ENCODE results near the gene DCAF6.
"Not testable (repeated sequence)": the region's sequence is repeated elsewhere in the genome, so short reads cannot be mapped to it uniquely, and the experiment has no call there.

The DCAF6 gene

DNA sequence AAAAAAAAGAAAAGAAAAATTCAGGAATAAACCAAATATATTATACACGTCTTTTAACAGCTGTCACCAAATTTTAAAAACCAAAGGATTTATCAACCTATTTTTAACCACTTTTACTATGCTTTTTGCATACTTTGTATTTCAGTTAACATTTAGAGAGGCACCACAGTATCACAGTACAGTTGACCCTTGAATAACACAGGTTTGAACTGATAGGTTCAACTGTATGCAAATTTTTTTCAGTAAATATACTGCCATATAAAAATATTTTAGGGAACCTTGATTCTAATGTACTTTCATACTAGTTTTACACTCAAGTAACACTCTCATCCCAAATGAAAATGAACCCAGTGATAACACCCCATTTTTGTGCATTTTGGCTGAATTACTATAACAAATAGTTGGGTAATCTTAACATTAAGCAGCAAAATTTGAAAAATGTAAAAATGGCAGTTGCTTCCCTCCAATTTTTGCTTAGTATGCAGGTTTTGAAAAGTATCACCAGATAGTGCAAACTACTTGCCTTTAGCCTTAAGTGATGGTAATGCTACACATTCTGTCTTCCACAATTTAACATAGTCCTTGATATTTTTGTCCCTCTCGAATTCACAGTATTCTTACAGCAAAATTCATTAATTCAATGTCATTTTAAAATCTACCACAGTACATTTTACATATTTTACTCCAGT, 11.8 kb upstream of the DCAF6 start:
- DNase-seq: no peak

DNA sequence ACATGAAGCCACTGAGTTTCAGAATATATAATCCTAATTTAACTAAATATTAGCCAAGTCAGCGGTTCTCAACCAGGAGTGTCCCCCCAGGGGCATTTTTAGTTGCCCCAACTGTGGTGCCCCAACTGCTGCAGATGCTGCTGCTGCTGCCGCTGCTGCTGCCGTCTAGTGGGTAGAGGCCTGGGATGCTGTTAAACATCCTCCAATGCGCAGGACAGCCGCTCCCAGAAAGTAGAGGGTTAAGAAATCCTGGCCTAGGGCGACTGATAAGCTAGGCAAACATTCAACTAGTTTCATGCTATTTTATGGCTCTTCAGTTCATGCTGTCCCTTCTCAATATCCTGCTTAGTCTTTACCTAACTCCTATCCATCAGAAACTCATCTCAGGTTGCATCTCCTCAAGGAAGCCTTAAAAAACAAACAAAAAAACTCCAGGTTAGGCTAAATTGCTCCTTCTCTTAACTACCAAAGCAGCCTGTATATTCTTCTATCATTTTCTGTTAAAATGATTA, 9.9 kb upstream of the DCAF6 start:
- DNase-seq: no peak

DNA sequence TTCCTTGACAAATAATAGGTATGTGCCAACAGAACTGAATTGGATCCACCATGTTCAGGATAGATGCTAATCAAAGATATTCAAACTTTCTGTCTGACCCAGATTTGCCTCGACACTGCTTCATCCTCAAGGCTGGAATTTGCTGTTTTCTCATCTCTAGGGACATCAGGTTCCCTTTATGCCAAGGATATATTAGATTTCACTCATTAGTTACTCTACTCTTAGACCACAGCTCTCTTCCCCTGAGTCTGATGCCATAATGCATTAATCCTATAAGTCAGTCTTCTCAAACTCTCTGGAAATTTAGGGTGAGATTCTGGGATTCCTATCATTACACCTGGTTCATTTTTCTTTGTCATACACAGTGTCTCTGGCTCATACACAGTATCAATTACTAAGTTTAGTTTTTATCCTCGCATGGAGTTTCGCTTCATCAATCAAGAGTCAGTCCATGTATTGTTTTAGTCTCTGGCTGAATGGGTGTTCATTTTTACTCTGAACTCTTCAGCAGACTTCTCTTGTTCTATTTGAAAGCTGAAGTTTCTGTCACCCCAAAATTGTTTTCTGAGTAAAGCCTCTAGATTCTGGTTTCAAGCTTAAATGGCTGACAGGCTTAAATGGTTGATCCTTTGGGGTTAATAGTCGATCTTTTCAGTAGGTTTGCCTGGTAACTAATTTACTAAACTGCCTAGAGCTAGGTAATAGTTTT, 9.3 kb upstream of the DCAF6 start:
- DNase-seq: no peak

DNA sequence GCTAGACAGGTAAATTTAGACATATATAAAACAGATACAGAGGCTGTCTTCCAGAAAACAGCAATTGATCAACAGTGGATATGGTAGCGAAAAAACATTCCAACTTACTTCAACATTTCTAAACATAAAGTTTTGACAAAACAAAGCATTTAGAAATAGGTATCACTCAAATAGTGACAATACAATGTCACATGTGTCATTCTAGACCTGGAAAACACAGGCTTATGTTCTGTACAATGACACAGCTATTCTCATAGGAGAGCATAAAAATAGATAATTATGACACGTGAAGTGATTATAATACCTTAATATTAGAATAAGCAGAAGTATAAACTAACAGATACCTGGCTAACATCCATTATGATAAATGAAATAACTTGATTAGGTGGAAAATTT, 8.0 kb upstream of the DCAF6 start:
- no peak for DNase-seq

DNA sequence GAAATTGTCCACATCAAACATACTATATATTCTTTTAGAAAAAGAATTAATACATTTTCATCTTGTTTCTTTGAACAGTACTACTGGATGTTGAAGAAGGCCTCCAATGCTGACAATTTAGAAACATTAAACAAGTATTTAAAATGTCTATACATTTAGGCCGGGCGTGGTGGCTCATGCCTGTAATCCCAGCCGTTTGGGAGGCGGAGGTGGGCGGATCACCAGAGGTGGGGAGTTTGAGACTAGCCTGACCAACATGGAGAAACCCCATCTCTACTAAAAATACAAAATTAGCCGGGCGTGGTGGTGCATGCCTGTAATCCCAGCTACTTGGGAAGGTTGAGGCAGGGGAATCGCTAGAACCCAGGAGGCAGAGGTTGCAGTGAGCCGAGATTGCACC, 7.6 kb upstream of the DCAF6 start:
- DNase-seq: not testable (repeated sequence)

DNA sequence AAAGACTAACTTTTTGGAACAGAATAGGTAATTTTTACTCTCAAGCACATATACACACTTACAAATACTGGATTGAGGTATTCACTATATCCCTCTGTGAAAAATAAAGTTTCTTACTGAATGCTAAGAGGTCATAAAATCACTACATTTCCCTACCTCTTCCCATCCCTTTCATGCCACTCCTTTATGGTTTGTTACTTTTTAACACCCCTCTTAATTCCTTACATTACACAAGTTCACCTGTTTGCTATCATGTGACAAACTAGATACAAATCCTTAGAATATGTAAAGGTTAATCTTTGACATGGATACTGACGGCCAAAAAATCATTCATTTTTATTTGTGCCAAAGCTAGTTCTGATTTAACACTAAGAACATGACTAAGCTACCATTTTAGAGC, 6.8 kb upstream of the DCAF6 start:
- no peak for DNase-seq

DNA sequence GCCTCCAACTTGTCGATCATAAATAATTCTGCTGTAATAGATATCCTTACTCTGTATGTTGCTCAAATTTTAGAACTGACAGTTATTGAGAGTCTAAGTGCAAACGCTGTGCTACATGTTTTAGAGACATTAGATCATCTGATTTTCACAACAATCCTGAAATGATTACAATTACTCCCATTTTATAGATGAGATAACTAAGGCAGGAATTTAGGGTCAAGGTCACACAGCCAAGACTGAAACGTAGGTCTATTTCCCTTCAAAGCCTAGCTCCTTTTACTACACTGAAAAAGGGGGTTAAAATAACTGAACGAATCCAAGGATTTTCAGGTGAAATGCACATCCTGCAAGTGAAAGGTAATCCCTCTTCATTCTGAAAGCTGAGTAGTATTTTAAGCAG, 2.7 kb upstream of the DCAF6 start:
- DNase-seq: no peak

DNA sequence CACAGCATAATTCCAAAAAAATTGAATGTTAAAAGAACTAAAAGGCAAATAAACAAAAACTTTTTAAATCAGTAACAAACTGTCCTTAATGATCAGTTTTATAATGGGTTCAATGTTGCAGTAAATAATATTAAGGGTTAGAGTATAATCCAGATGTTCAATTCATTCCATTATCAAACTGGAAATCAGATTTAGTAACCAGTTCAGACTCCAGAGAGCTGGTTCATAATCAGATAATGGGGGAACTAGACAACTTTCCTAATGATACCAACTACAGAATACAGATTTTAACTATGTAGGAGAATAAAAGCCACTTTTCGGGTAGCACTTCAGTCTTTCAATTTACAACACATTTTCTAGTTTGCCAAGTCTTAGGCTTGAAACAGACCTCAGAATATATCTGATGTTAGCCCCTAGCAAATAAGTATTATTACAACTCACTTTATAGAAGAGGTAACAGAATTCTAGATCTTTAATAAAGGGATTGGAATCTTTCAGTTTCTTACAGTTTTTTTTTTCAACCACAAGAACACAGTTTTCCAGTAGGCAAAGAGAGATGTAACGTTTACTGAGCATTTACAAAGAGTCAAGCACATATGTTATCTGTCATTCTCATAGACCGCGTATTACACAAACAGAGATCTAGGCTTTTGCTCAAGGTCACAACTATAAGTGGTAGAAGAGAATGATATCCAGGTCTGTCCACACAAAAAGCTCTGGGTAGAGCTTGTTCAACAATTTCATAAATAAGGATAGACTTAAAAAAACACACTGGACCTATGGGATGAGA, 1.9 kb upstream of the DCAF6 start:
- DNase-seq: no peak

DNA sequence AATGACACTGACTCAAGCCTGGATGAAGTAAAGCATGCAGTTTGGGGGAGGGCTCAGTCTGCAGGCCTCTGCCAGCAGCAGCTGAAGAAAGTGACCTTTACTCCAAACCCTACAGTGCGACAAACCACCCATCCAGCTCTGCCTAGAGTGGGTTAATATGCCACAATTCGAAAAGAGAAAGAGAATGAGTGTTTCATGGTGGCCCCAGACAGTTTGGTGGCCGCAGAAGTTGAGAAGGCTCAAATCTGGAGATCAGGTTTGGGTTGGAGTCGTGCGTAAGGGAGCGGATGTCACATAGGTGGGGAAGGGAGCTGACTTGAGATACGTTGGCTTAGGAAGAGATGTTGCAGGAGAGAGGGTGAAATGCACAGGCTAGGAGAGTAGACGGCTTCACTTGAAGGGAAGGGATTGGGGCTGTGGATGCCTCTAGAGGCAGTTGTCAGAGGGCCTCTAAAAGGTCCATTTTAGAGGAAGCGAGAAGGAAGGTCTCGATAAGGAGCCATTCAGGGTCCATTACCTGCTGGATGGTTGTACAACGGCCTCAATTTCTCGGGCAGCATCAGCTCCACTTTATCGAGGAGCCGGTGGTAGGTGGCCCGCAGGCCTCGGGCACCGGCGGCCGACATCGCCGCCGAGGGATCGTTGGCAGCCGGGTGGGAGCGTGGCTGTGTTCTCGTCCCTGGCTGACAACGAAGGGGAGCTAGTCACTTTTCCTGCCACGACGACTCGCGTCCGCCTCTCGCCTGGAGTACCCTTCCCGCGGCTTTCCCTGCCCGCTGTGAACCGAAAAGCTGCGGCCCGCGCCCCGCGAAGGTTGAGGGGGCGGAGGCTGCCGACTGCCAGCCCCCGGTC, 1.0 kb upstream of the DCAF6 start:
- peak; percentile 9 for DNase-seq

DNA sequence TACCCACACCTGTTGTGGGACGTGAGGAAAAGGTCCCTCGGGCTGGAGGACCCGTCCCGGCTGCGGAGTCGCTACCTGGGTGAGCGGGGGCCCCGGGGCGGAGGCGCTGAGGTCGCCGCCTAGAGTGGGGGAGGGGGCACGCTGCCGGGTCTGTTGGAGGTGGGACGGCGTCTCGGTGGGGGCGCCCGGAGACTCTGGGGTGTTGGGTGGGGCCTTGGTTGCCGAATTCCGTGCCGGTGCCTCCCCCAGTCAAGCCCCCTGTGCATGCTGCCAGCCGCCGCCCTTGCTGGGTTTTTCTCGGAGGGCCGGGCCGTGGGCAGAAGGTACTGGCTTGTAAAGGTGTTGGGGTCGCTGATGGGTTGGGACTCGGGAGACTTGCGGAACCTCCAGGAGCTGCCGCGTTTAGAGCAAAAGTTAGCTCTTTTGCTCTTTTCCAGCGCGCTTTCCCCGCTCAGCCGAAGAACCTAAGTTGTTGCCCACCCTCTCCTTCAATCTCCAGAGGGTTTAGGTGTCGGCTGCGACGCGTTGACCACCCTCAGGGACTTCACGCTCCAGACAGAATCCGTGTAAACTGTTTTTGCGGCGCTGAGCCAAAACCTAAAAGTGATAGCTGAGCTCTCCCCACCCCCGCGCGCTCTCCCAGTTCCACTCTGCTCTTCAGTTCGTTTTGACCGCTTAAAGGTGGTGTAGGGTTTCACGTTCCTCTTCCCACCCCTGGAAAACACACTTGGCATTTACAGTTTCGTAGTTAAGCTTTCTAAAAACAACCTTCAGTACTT, 636 bp downstream of the DCAF6 start, which contains the start of gene MPC2:
Gene MPC2 (minus strand): TSS at position 143 of the 779 bp plus-strand sequence. CDS start 1,231 bp downstream, outside the sequence.
- DNase-seq: peak; percentile 60

DNA sequence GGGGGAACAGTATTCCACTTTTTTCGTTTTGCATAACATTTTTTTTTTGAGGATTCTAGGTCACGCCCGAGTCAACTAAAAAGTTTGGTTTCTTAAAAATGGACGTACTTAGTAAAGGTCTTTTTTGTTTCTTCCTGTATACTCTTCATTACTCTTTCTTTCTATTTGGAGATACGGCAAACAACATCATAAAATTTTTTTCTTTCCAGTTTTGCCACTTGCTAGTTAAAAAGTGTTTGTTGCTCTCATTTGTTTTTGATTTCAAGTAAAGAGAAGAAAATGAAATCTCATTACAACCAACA, 1.2 kb downstream of the DCAF6 start:
- DNase-seq: no peak

DNA sequence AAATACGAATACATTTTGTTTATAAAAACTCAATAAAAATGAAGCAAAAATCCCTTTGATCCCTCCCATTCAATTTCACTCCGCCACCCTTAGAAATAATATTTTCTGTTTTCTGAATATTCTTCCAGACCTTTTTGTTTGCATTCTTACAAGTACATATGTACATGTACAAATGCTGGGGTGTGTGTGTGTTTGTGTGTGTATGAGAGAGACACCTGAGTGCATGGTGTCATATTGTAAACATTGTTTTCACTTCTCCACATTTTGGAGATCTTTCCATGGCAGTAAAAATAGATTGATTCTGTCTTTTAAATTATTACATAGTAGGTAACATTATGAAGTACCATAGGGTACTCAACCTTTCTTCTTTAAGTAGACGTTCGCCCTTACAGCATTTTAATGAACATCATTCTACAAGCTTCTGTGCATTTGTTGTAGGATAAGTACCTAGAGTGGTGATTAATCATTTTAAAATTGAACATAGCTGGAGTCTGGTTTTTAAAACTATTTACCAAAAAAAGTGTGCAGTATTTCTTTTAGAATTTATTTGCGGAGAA, 1.7 kb downstream of the DCAF6 start:
- DNase-seq: no peak

DNA sequence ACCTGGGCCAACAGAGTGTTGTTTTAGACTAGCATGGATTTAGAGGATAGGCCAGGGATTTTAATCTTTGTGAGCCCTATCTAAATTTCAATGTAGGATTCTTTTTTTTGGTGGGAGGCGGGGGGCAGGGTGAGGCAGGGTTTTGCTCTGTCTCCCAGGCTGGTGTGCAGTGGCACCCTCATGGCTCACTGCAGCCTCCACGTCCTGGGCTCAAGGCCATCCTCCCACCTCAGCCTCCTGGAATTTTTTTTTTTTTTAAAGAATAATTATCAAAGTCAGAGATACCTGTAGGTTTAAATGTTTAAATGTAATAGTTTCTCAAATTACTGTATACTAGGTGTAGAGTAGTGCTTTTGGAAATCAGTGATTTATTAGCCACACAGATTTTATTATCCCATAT, 3.8 kb downstream of the DCAF6 start:
- DNase-seq: no peak

DNA sequence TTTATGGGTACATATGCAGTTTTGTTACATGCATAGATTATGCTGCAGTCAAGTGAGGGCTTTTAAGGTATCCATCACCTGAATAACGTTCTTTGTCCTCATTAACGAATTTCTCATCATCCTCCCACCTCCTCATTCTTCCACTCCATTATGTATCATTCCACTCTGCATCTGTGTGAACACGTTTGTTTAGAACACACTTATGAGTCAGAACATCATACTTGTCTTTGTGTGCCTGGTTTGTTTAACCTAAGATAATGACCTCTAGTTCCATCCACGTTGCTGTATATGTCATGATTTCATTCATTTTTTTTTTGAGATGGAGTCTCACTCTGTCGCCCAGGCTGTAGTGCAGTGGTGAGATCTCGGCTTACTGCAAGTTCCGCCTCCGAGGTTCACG, 7.1 kb downstream of the DCAF6 start:
- no peak for DNase-seq

DNA sequence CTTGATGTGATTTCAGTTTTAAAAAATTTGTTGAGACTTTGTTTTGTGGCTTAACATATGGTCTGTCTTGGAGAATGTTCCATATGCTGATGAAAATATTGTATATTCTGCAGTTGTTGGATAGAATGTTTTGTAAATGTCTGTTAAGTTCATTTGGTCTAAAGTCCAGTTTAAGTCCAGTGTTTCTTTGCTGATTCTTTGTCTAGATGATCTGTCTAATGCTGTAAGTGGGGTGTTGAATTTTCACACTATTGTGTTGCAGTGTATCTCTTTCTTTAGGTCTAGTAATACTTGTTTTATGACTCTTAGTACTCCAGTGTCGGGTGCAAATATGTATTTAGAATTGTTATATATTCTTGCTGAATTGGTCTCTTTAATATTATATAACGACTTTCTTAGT, 11.2 kb downstream of the DCAF6 start:
- no peak for DNase-seq

DNA sequence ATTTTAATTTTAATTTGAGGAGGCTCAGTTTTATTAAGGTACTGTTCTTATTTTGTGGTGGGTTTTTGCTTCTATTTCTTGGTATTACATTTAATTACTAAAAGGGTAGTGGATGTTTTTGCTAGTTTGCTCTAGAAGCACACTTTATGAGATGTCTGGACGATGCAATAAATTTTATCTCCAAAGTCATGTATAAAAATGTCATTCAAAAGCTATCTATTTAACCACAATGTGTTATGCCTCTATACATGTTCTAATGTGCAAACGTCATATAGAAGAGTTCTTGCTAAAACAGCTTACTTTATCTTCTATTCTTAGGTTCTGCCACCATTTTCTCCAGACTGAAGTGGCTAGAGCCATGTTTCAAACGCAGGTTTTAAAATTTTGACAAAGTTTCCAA, 13.3 kb downstream of the DCAF6 start:
- no peak for DNase-seq

DNA sequence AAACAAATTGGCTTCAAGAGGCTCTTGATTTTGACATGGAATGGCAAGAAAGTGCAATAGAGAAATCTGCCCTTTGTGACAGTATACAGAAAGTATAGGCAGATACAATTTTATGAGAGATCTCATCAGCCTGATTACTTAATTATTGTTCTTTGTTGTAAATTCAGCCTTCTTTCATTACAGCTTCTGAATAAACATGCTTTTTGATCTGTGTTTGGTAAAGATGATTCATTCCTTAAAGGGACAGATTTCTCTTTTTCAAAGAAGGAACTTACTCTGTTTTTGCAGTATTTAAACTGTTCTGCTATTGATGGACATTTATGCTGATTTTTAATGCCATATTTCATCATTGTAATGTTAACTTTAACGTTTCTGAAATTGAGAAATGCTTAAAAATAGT, 14.1 kb downstream of the DCAF6 start:
- no peak for DNase-seq

DNA sequence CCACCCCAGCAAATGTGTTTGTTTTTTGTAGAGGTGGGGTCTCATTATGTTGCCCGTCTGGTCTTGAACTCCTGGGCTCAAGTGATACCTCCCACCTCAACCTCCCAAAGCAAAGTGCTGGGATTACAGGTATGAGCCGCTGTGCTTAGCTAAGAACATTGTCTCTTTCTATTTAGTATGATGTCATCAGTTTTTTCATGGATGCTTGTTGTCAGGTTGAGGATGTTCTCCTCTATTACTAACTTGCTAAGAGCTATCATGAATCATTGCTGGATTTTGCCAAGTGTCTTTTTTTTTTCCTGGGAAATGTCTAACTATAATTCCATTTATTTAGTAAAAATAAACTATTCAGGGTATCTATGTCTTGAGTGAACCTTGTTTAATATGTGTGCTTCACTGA, 19.4 kb downstream of the DCAF6 start:
- DNase-seq: no peak

DNA sequence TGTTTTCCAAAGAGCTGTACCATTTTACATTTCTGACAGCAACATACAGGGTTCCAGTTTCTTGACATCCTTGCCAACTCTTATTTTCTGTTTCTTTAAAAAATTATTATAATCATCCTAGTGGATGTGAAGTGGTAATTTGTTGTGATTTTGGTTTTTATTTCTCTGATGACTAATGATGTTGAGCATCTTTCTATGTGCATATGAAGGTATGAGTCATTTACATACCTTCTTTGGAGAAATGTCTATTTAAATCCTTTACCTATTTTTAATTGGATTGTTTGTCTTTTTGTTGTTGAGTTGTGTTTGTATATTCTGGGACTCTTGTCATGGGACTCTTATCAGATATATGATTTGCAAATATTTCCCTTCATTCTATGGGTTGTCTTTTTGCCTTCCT, 21.2 kb downstream of the DCAF6 start:
- no peak for DNase-seq

DNA sequence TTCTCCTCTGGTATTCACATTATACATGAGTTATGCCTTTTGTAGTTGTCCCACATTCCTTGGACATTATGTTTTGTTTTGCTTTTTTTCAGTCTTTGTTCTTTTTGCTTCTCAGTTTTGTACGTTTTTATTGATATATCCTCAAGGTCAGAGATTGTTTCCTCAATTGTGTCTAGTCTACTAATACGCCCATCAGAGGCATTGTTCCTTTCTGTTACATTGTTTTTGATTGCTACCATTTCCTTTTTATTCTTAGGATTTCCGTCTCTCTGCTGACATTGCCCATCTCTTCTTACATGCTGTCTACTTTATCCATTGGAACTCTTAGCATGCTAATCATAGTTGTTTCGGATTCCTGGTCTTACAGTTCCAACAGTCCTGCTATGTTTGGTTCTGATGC, 28.2 kb downstream of the DCAF6 start:
- no peak for DNase-seq

DNA sequence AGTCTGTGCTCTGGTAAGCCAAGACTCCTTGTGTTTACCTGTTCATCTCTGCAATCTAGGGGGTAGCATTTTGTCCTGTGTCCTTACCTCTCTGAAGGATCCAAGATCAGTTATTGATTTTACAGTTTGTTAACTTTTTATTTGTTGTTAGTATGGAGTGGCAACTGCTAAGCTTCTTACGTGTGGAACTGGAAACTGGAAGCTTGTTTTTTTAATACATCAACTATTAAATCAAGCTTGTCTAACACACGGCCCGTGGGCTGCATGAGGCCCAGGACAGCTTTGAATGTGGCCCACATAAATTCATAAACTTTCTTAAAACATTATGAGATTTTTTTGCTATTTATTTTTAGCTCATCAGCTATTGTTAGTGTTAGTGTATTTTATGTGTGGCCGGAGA, 29.6 kb downstream of the DCAF6 start:
- DNase-seq: no peak

DNA sequence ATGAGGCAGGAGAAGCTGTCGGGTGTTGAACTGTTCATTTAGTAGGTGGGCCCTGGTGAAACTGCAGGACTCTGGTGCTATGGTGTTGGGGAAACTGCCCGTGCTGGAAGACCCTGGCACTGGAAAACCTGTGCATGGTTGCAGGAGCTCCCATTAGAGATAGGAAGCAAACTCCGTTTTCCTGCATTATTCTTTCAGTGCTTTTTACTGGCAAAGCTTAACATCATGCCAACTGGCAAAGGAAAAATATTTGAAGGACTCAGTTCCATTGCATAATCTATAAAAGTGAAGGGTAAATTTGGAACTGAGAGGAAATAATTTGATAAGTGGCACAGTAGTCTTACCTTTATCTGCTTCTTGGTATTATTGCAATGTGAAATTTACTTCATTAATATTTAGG, 32.1 kb downstream of the DCAF6 start:
- DNase-seq: no peak
